Activated CD8-positive, alpha-beta memory T cell treated with anti-CD3 and anti-CD28 coated beads, Interleukin-2, amount 50 U/mL, for 1 hour (primary cell): ENCODE measurements around the gene MICAL3.

Experiments used
- DNase-seq: peaks from one replicate; pipeline ENCODE4 v3.0.0-alpha.2; 2020; ENCODE audit errors: extremely low read depth

MICAL3 gene

DNA sequence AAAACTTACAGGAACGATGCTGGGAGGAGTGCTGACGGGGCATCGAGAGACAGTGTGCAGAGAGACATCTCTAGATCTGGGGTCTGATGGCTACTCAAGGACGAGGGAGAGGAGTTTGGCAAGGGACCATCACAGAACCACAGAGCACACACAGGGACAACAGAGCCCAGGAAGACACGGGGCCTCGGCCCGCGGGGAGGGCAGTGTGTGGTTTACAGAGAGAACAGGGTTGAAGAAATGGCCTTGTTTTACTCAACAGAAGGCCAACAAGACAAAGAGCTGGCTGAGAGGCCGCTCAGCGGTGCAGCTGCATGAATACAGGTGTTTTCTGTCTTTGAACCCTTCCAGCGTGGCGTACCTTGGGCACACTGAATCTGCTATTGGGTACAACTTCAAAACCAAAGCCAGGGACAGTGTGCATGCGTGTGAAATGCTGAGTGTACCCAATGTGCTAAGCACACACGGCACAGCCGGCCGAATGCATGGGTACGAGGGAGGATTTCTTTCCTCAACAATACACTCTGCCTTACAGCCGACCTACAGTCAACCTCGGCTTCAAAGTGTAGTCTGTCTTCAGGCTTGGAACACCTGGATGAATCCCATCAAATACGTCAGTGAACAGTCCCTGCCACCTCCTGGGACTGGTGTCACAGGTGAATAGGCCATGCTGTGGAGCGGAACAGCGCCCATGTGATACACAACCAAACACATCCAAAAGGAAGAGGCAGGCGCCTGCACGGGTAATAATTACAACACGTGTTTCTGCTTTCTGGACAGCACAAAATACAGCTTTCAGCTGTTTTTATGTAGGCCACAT, 229.4 kb downstream of the MICAL3 start:
- no peak for DNase-seq

DNA sequence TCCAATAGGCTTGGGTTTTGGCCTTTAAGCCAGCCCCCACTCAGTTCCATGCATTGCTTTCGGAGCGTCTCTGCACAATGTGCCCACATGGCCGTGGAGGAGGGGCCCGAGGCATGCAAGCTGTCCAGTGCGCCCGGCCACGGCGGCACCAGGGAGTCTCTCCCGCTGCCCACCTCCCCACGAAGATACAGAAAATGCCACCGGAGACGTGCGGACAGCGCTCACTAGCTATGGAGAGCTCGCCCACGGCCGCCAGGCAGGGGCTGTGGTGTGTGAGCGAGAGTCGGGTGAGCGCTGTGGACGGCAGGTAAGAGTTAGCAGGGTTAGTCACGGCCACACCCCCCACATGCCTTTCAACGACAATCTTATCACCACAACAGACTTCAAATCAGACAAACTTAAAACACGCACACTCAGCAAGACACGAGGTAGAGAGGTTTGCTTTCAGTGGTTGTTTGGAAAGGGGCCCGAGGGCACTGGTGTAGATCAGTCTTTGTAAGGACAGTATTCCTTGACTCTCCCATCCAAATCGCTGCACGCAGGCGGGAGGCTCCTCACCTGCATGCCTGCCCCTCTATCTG, 231.4 kb downstream of the MICAL3 start:
- DNase-seq, result no peak

DNA sequence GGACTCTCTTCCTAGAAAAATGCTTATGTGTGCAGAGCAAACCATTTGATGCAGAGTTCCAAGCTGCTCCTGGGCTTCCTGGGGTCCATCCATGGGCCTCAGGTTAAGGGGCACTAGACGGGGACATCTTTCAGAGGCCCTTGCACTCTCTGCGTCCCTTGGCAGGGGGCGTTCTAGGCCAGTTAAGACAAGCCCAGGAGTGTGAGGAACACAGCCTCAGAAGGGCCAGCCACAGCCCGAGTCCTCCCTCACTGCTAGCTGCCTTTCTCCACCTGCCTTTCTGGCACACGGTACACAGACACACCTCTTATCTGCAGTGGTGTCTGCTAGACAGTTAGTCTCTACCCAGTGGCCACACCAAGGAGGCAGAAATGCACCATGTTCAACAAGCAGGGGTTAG, 232.1 kb downstream of the MICAL3 start:
- DNase-seq, result no peak

DNA sequence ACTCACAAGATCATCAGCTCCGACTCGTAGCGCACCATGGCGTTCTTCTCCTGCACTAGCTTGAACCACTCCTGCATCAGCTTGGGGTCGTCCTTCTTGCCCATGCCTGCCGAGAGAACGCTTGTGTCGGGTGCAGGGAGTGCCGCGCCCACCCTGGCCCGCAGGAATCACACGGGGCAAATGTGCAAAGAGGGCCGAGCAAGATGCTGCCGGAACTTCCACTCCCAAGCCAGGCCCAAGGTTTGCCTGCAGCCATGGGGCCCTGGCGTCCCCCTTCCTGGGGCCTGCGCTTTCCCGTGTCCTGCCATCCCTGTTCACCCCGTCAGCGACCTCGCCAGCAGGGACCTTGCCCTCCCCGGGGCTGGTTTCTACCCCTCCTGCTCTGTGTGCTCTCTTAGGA, 233.2 kb downstream of the MICAL3 start:
- no peak for DNase-seq

DNA sequence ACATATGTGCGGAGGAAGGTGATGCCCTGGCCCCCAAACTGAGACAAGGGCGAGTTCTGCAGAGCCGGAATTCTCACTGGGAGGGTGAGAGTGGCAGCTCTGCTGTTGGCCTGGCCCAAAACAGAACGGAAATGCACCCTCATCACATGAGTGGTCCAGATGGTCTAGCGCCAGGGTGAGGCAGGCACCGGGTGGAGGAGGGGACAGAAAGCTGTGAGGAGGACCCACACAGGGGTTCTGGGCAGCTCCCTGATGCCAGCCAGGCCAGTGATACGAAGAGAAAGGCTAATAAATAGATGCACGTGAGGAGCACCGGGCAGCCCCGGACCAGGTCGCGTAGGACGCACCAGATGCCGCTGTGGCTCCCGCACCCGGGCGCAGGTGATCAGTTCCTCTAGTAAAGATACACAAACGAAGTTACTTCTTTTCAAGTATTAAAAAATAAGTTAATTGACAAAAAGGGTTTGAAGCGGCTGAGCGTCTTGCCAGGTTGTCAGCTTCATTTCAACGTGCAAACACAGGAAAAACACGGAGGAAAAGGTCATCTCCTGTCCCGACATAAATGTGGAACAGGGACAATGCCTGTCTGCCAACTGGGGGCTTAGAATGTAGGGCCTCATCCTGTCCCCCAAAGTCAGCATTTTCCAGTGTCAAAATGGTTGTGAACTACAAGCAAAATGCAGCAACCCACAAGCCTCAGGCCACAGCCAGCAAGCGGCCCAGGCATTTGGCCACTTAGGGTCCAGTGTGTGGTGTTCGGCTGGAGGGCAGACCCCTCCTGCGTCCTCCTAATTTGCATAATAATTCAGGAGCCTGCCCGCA, 234.8 kb downstream of the MICAL3 start:
- DNase-seq, result no peak

DNA sequence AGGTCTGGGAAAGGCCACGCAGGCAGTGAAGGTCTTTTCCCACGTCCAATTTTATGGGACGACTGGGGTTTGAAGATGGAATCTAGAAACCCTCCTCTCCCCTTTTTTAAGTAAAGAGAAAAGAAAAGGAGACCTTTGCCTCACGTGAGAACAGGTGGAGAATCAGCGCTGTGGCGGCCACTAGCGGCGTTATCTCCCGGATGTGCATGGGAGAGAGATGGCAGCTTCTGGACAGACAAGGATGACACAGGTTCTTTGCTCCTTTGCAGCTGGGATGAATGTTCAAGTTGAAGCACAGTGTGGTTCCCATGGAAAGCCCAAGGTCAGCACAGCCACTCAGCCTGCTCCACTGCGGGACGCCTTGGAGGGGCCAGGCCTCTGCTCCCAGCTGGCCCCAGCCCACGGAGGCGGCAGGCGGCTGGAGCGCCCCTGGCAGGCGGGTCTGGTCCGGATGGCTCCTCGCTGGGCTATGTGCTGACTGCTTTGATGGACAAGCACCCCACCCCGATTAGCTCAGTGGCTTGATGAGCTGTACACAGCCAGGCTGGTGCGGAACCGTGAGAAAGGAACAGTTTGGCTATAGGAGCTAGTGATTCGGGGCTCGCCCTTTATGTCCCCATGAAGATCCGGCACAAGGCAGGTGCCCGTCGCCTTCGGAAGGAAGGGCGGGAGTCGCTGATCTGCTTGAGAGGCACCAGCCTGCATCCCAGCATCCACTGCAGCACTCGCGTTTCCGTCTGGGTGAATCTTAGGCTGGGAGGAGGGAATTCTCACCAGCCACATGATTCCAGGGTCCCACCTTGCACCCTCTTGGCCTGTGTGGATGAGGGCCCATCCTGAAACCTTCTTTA, 235.6 kb downstream of the MICAL3 start:
- DNase-seq, result no peak

DNA sequence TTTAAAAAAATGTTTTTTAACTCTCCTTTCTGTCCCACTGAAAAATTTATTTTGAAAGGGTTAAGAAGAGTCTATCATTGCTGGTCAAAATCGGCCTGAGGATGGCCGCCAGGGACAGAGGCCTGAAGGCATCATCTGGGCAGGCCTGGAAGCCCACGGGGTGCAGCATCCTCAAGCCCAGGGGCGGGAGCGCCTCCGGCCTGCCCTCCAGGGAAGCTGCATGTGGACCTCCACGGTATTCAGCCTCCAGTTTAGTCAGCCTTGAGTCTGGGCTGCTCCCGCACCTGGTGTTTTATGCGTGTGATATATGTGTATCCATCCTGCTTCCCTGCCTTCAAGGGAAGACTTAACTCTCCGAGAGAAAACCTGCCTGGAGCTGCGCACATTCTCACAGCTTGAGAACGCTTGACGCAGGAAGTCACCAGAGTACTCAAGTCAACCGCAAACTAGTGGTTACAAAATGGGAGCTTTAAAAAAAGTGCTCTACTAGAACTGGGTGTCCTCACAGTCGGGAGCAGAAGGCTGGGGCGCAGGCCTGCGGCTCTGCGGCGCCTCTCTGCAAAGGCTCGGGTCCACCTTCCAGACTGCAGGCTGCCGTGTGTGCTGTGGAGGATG, 236.5 kb downstream of the MICAL3 start:
- no peak for DNase-seq

DNA sequence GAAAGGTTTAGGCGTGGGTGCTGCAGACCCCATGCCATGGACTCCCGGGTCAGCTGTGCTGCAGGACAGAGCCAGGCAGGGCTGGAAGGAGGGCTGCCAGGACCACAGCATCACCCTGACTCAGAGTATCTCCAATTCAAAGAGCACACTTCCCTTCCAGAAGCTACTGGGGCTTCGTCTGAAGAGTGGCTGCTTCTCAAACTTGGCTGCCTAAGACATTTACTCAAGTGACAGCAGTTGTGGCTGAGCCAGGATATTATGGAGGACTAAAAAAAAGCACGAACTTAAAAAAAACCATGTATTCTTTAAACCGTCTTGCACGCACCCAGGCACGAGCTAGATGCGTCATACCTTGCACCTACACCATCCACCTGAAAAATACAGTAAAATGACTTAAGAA, 237.1 kb downstream of the MICAL3 start:
- DNase-seq, result no peak

DNA sequence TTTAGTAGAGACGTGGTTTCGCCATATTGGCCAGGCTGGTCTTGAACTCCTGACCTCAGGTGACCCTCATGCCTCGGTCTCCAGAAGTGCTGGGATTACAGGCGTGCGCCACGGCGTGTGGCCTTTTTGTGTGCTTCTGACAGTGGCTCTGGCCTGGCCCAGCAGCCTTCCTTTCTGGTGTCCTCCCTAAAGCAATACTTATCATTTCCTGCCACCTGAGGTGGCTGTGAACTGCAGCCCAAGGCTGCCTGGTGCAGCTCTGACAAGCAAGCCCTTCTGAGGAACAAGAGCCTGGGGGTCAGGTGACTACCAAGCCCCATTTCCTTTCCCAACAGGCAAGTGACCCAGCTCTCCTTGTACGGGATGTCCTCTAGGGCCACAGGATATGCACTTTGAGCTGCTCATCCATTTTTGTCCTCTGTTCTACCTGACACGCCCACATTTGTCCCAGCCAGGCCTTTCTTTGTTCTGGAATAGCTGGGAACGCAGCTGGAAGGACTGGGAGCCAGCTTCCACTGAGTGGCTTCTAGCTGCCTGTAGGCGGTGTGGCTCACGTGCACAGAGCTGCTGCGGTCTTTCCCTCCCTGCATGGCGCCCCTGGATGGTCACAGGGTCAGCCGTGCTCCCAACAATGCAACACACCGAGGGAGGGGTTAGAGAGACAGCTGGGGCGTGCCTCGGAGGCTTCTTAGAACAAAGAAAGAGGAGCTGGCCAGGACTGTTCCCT, 237.8 kb downstream of the MICAL3 start:
- no peak for DNase-seq

DNA sequence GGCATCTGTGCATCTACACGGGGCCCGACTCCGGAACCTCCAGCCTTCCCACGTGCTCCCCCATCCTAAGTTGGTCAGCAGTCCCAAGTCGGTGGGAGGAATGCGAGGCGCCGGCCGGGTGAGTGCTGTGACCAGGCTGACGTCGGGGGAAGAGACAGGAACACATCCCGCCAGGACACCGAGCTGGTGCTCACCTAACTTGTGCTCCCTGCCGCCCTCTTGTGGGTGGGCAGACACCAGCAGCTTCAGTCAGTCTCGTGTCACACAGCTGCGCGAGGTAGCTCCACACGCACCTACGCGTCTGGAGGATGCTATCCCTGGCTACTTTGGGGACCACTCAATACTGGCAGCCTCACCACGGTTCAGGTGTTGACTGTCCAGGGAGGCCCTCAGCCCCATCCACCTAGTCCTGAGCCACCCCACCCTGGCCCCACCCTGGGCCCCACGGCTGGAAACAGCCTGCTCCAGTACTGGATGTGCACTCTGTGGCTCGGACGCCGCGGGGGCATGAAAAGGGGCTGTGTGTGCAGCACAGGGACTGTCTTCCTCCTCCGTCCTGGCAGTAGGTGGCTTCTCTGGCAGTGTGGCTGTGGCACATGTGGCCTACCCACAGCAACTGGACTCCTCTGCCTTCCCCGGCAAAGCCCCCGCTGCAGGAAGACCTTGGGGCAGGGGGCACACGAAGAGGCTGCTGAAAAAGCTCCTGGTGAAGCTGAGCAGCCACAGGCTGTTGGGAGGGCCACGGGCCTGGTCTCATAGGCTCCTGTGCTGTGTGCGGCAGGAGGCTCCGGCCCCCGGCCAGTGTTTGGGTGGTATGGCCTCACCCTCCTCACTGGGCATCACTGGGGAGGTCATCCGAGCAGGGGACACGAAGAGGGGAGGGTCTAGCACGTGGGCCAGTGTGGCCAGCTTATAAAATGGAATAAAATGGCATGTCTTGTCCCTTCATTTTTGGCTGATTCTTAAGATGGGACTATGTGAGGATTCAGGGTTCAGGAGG, 238.9 kb downstream of the MICAL3 start:
- DNase-seq, result peak; percentile 45

DNA sequence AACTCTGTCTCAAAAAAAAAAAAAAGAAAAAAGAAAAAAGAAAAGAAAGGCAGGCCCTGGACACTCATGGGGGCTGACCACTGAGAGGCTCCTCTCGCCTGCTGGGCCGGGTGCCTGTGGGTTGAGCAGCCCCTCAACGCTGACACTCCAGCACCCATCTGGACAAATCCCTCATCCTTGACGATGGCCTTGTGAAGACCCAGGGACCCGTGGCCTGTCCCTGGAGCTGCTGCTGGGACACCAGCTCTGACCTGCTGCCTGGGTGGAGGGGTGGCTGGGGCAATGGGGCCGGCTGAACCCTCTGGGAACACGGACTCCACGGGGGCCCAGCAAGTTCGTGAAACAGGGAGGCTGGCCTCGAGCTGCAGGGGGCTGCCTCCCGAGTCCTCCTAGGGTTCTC, 239.6 kb downstream of the MICAL3 start:
- DNase-seq, result no peak

DNA sequence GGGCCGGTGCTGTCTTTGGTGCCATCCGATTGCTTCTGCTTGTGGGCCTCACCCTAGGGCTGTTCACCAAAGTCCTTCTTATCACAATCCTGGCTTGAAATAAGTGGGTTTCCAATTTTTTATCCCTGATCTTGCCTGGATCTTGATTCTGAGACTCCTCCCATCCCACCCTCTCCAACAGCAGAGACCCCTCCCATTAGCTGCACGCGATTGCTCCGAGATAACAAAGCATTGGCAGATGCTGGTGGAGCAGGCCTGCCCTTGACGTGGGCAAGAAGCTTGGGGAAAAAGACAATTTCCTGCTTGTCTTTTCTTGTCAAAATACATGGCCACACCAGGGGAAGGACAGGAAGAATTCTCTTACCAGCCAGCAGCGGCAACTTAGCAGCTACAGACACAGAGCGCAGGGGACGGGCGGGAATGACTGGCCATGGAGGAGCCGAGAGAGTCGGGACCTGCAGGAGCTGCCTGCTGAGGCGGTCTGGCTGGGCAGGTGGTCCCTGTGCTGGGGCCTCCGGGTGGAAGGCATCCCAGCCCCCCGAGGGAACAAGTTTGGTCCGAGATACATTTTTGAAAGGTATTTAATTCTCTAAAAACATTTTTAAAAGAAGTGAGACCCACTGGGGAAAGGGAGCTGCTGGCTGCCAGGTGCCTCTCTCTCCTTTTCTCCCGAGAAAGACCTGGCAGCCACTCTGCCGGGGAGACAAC, 240.4 kb downstream of the MICAL3 start:
- DNase-seq, result no peak

DNA sequence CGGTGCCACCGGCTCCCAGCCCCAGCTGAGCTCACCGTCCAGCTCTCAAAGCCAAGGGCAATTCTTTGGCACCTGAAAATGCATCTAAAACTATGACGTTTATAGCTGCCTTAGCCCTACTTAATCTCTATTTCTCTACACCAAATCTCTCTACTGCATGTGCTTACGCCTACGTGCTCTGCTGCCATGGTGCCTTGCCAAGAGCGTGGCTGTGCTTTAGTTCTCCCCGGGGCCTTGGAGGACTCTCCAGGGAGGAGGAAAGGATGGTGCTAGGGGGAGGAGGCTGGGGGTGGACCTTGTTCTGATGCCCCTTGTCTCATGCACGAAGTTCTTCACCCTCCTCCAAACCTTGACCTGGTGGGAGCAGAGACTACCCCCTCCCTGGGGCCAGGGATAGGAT, 241.0 kb downstream of the MICAL3 start:
- DNase-seq, result no peak

DNA sequence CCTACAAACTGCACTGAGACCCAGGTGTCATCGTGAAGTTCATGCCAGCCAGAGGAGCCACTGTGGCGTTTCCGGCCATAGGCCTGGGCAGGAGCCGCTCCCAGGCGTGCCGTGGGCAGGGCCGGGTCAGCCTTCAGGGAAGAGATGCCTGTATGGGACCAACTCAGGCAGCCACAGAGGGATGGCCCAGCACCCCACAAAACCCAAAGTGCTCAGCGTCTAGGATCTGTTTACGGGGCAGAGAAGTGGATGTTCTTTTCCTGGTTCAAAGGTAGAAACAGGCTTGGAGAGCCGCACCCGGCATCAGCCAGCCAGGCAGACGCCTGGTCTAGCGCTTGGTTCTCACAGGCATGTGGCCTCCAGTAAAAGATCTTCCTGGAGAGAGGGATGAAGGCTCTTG, 241.7 kb downstream of the MICAL3 start:
- no peak for DNase-seq

DNA sequence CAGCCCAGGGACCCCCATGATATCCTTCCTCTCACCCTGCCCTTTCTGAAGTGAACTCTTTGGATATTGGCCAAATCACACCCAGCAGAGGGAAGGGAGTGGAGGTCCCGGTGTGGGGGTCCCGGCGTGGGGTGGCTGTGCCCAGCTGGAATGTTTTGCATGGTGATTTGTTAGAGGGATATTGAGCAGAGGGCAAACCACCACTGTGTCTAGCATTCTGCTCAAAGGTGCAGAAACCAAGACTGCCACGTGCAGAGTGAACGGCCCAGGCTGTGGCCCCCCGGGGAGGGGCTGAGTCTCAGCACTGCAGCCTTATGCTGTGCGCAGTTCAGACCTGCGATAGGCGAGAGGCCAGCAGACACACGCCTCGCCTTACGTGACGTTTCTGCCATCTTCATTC, 242.2 kb downstream of the MICAL3 start:
- DNase-seq, result no peak

DNA sequence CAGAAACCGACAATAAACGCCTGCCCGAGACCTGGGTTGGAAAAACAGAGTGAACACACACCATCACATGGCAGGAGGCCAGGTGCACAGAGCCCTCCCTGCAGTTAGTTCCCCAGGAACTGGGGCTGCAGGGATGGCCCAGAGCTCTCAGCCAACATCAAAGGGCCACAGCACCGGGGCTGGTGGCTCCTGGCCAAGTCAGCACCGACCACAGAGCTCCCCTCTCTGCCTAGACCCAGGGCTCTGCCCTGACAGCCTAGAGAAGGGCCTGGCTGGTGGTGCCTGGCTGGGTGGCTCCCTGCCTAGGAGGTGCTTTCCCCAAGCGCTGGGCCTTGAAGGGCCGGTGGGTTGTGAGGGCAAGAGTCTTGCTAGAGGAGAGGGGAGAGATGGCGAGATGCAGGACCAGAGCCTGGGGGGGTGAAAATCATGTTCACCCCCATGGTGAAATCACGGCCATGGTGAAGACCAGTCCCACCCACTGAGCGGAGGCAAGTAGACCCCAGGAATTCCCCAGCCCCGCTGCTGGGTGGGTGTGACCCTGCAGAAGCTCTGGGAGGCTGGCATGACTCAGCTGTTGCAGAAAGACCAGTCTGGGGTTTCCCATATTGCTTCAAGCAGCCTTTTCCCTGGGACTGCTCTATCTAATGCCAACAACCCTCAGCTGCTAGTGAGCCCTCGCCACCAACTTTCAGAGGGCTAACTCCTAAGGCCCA, 242.9 kb downstream of the MICAL3 start:
- DNase-seq, result no peak

DNA sequence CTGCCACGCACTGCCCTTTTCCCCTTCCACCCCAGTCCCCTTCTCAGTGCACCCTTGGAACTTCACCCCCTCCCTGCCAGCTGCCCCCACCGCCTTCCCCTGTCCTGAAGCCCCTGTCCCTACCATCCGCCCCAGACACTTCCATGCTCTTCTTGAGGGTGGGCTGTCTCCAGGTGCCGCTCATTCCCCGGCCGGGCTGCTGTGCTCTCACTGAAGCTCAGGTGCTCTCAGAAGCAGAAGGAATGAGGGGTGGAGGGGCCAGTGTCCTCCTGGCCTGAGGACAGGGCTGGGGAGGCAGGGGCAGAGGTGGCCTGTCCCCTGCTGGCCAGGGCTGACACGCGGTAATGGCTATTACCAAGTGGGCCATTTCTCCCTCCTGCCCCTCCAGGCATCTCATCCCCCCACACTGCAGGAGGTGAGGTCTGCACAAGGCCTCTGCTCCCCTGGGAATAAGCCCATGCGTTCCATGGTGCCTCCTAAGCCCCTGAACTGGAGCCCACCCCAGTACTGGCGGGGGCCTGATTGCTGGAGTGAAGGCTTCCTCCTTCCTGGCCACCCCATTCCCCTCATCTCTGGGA, 243.5 kb downstream of the MICAL3 start:
- no peak for DNase-seq
